Neural progenitor cell (in vitro differentiated cells): ENCODE results near the gene TNPO2. TPM values are rescaled to one million over a fixed set of nuclear protein-coding genes. Genes with fewer than 3 reads are reported as not detected.

Source experiments
- DNase-seq: peaks from one replicate; pipeline ENCODE4 v3.0.0-alpha.2; 2016; ENCODE audit warnings: low spot score
- H2AFZ ChIP-seq: fragments of 200-600 bp; sonication (generic); replicated peaks from 2 replicates; pipeline ENCODE4 v1.6.1; 2016; ENCODE audit warnings: antibody characterized with exemption
- H3F3A ChIP-seq: fragments of 200-600 bp; sonication (generic); 2 replicates; pipeline ENCODE4 v1.6.1; 2016; ENCODE audit warnings: antibody characterized with exemption, low read depth
- H3K27ac ChIP-seq: fragments of 200-600 bp; sonication (generic); 2 replicates; pipeline ENCODE4 v1.5.1; 2016; ENCODE audit warnings: mild to moderate bottlenecking
- H3K27me3 ChIP-seq: fragments of 200-600 bp; sonication (generic); 2 replicates; pipeline ENCODE4 v1.6.1; 2016; ENCODE audit warnings: mild to moderate bottlenecking, moderate library complexity
- H3K36me3 ChIP-seq: fragments of 200-600 bp; sonication (generic); 2 replicates; pipeline ENCODE4 v1.5.1; 2016
- H3K4me1 ChIP-seq: fragments of 200-600 bp; sonication (generic); 2 replicates; pipeline ENCODE4 v1.6.1; 2016; ENCODE audit warnings: mixed run types
- H3K4me2 ChIP-seq: fragments of 200-600 bp; sonication (generic); 2 replicates; pipeline ENCODE4 v1.6.1; 2016
- H3K4me3 ChIP-seq: fragments of 200-600 bp; sonication (generic); 2 replicates; pipeline ENCODE4 v1.5.1; 2016
- H3K79me2 ChIP-seq: fragments of 200-600 bp; sonication (generic); 2 replicates; pipeline ENCODE4 v1.6.1; 2016; ENCODE audit warnings: low read depth
- H3K9ac ChIP-seq: fragments of 200-600 bp; sonication (generic); 2 replicates; pipeline ENCODE4 v1.6.1; 2016
- H3K9me3 ChIP-seq: fragments of 200-600 bp; sonication (generic); 2 replicates; pipeline ENCODE4 v1.5.1; 2016; ENCODE audit warnings: low read depth
- H4K20me1 ChIP-seq: fragments of 200-600 bp; sonication (generic); 2 replicates; pipeline ENCODE4 v1.6.1; 2016; ENCODE audit warnings: low read depth
- H3K27ac Mint-ChIP-seq: 3 replicates; pipeline ENCODE4 v1.8.0; 2021; ENCODE audit warnings: mixed read lengths
- H3K27me3 Mint-ChIP-seq: 2 replicates; pipeline ENCODE4 v1.8.0; 2022; ENCODE audit warnings: low read depth, mild to moderate bottlenecking, inconsistent platforms, moderate library complexity, mixed read lengths; ENCODE audit not compliant: insufficient read depth
- H3K36me3 Mint-ChIP-seq: 3 replicates; pipeline ENCODE4 v1.8.0; 2021; ENCODE audit warnings: mixed read lengths
- H3K4me1 Mint-ChIP-seq: 3 replicates; pipeline ENCODE4 v1.8.0; 2021; ENCODE audit warnings: mixed read lengths
- H3K4me3 Mint-ChIP-seq: 3 replicates; pipeline ENCODE4 v1.8.0; 2021; ENCODE audit warnings: mild to moderate bottlenecking, moderate library complexity, mixed read lengths
- H3K9me3 Mint-ChIP-seq: 3 replicates; pipeline ENCODE4 v1.8.0; 2020; ENCODE audit warnings: mixed read lengths
- CTCF ChIP-seq: fragments of 200-600 bp; sonication (generic); IDR thresholded peaks from 2 replicates; pipeline ENCODE4 v1.5.1; 2017; ENCODE audit warnings: antibody characterized with exemption, mild to moderate bottlenecking
- EZH2 ChIP-seq: fragments of 200-600 bp; sonication (generic); IDR thresholded peaks from 2 replicates; pipeline ENCODE4 v1.6.1; 2017; ENCODE audit warnings: antibody characterized with exemption, mild to moderate bottlenecking, moderate library complexity
- EZH2phosphoT487 ChIP-seq: fragments of 200-600 bp; sonication (generic); IDR thresholded peaks from 2 replicates; pipeline ENCODE4 v1.6.1; 2017; ENCODE audit warnings: antibody characterized with exemption
- total RNA-seq: library from RNA; depleted of rRNA; stranded (reverse); fragments of >200 nt; gene quantifications from 2 replicates; pipeline ENCODE4 v1.2.3, GENCODE V29; 2015; ENCODE audit warnings: low replicate concordance

Gene TNPO2
- total RNA-seq, 1 donor from 2014 or later: 58.1 TPM

- Histone ChIP-seq H3K9me3 (no peaks in the 10 kb centered on the region), H3K36me3 (no peaks in the 10 kb centered on the region), H3F3A (no peaks in the 10 kb centered on the region), H3K9ac (no peak overlapping the region), H3K4me2 (no peak overlapping the region), H2AFZ (no peak overlapping the region), H3K4me3 (no peak overlapping the region), H3K4me1 (no peaks in the 10 kb centered on the region), H3K27ac (no peak overlapping the region), H4K20me1 (no peaks in the 10 kb centered on the region), H3K79me2 (no peaks in the 10 kb centered on the region), H3K27me3 (no peaks in the 10 kb centered on the region)
- no peaks in the 10 kb centered on the region for H3K4me1 Mint-ChIP-seq
- no peak for TF ChIP-seq CTCF
- TF ChIP-seq EZH2phosphoT487: no peak
- TF ChIP-seq EZH2: no peak
- no peaks in the 10 kb centered on the region for H3K9me3 Mint-ChIP-seq
- no peak for DNase-seq
- H3K27me3 Mint-ChIP-seq: peaks cover 4% of the 10 kb centered on the region
- H3K27ac Mint-ChIP-seq: no peak overlapping the region
- H3K36me3 Mint-ChIP-seq: peaks cover 13% of the 10 kb centered on the region
- H3K4me3 Mint-ChIP-seq: no peak overlapping the region
Measured at GRCh38 chr19:12657966-12658365, 65.8 kb downstream of the TNPO2 start.

- no peak overlapping the region for H3K27ac Mint-ChIP-seq
- Histone ChIP-seq H3K27ac (no peak overlapping the region), H3F3A (no peaks in the 10 kb centered on the region), H3K4me1 (no peaks in the 10 kb centered on the region), H3K4me2 (no peak overlapping the region), H3K27me3 (no peaks in the 10 kb centered on the region), H2AFZ (no peak overlapping the region), H3K9me3 (no peaks in the 10 kb centered on the region), H4K20me1 (no peaks in the 10 kb centered on the region), H3K79me2 (no peaks in the 10 kb centered on the region), H3K36me3 (no peaks in the 10 kb centered on the region), H3K9ac (no peak overlapping the region), H3K4me3 (no peak overlapping the region)
- no peaks in the 10 kb centered on the region for H3K9me3 Mint-ChIP-seq
- no peak for DNase-seq
- H3K27me3 Mint-ChIP-seq: peaks cover 4% of the 10 kb centered on the region
- H3K4me3 Mint-ChIP-seq: no peak overlapping the region
- H3K36me3 Mint-ChIP-seq: peaks cover 12% of the 10 kb centered on the region
- no peaks in the 10 kb centered on the region for H3K4me1 Mint-ChIP-seq
- no peak for TF ChIP-seq CTCF
- TF ChIP-seq EZH2phosphoT487: no peak
- no peak for TF ChIP-seq EZH2
Measured at GRCh38 chr19:12656899-12657571, 66.7 kb downstream of the TNPO2 start.

- Histone ChIP-seq H3K36me3 (no peaks in the 10 kb centered on the region), H3F3A (no peaks in the 10 kb centered on the region), H3K4me1 (no peaks in the 10 kb centered on the region), H2AFZ (no peak overlapping the region), H3K27me3 (no peaks in the 10 kb centered on the region), H4K20me1 (no peaks in the 10 kb centered on the region), H3K4me2 (no peak overlapping the region), H3K9me3 (no peaks in the 10 kb centered on the region), H3K9ac (no peak overlapping the region), H3K4me3 (no peak overlapping the region), H3K27ac (no peak overlapping the region), H3K79me2 (no peaks in the 10 kb centered on the region)
- H3K9me3 Mint-ChIP-seq: no peaks in the 10 kb centered on the region
- H3K36me3 Mint-ChIP-seq: peaks cover 18% of the 10 kb centered on the region
- H3K27ac Mint-ChIP-seq: no peak overlapping the region
- H3K27me3 Mint-ChIP-seq: peaks cover 4% of the 10 kb centered on the region
- H3K4me1 Mint-ChIP-seq: no peaks in the 10 kb centered on the region
- no peak for TF ChIP-seq EZH2
- TF ChIP-seq EZH2phosphoT487: no peak
- TF ChIP-seq CTCF: no peak
- H3K4me3 Mint-ChIP-seq: no peak overlapping the region
- no peak for DNase-seq
Measured at GRCh38 chr19:12655546-12655945, 68.2 kb downstream of the TNPO2 start.
